ENCODE measurements around the gene AVEN.
"Not testable (repeated sequence)": the region's sequence is repeated elsewhere in the genome, so short reads cannot be mapped to it uniquely, and the experiment has no call there.

The AVEN gene

GRCh38 chr15:34056911-34057310 lies 17.9 kb upstream of the AVEN start:
- Histone ChIP-seq H3K9me2 (replicated peaks; ENCODE audit: low read depth, low read length) (no peaks in the 10 kb centered on the region), H3K79me2 (ENCODE audit: insufficient read depth, low read length) (no peaks in the 10 kb centered on the region), H3K36me3 (ENCODE audit: insufficient read depth, low read length) (no peaks in the 10 kb centered on the region), H3K9me3 (ENCODE audit: insufficient read depth, low read depth, low read length) (no peaks in the 10 kb centered on the region), H2AFZ (ENCODE audit: low read length) (no peak overlapping the region), H3K4me1 (ENCODE audit: insufficient read depth, low read length, poor library complexity, severe bottlenecking) (no peaks in the 10 kb centered on the region), H4K20me1 (ENCODE audit: insufficient read depth, low read length, poor library complexity, severe bottlenecking) (no peaks in the 10 kb centered on the region), H3K27me3 (ENCODE audit: insufficient read depth, low read length, poor library complexity, severe bottlenecking) (no peaks in the 10 kb centered on the region), H3K9ac (ENCODE audit: low read depth, low read length, poor library complexity, severe bottlenecking) (no peak overlapping the region), H3K4me3 (ENCODE audit: low read length, poor library complexity, severe bottlenecking) (no peak overlapping the region), H3K4me2 (ENCODE audit: low read depth, low read length, poor library complexity, severe bottlenecking) (no peak overlapping the region), H3F3A (ENCODE audit: low read depth) (no peaks in the 10 kb centered on the region)
- no peak for TF ChIP-seq CTCF (conservative IDR thresholded peaks at IDR 0.05; ENCODE audit: low read length)

- Histone ChIP-seq H3K9me3 (ENCODE audit: insufficient read depth, low read depth, low read length) (peaks cover 4% of the 10 kb centered on the region; the same call in 1 of the 2 replicates), H3K4me3 (ENCODE audit: low read length, poor library complexity, severe bottlenecking) (no peak overlapping the region), H3K27me3 (ENCODE audit: insufficient read depth, low read length, poor library complexity, severe bottlenecking) (no peaks in the 10 kb centered on the region), H4K20me1 (ENCODE audit: insufficient read depth, low read length, poor library complexity, severe bottlenecking) (no peaks in the 10 kb centered on the region), H3K9me2 (replicated peaks; ENCODE audit: low read depth, low read length) (no peaks in the 10 kb centered on the region), H3K4me2 (ENCODE audit: low read depth, low read length, poor library complexity, severe bottlenecking) (no peak overlapping the region), H3K36me3 (ENCODE audit: insufficient read depth, low read length) (no peaks in the 10 kb centered on the region), H3K9ac (ENCODE audit: low read depth, low read length, poor library complexity, severe bottlenecking) (no peak overlapping the region), H3K4me1 (ENCODE audit: insufficient read depth, low read length, poor library complexity, severe bottlenecking) (no peaks in the 10 kb centered on the region), H3F3A (ENCODE audit: low read depth) (no peaks in the 10 kb centered on the region), H3K79me2 (ENCODE audit: insufficient read depth, low read length) (no peaks in the 10 kb centered on the region), H2AFZ (ENCODE audit: low read length) (no peak overlapping the region)
- TF ChIP-seq CTCF (conservative IDR thresholded peaks at IDR 0.05; ENCODE audit: low read length) (no peak), EZH2phosphoT487 (IDR thresholded peaks at IDR 0.05; ENCODE audit: borderline replicate concordance) (no peak)
Measured at GRCh38 chr15:34055868-34056595, 17.0 kb upstream of the AVEN start.

- Histone ChIP-seq H3K9me3 (ENCODE audit: insufficient read depth, low read depth, low read length) (peaks cover 11% of the 10 kb centered on the region; the same call in 1 of the 2 replicates), H3K79me2 (ENCODE audit: insufficient read depth, low read length) (no peaks in the 10 kb centered on the region), H3K4me2 (ENCODE audit: low read depth, low read length, poor library complexity, severe bottlenecking) (no peak overlapping the region), H2AFZ (ENCODE audit: low read length) (no peak overlapping the region), H3K9me2 (replicated peaks; ENCODE audit: low read depth, low read length) (no peaks in the 10 kb centered on the region), H3F3A (ENCODE audit: low read depth) (no peaks in the 10 kb centered on the region), H3K9ac (ENCODE audit: low read depth, low read length, poor library complexity, severe bottlenecking) (no peak overlapping the region), H3K27me3 (ENCODE audit: insufficient read depth, low read length, poor library complexity, severe bottlenecking) (no peaks in the 10 kb centered on the region), H4K20me1 (ENCODE audit: insufficient read depth, low read length, poor library complexity, severe bottlenecking) (no peaks in the 10 kb centered on the region), H3K4me3 (ENCODE audit: low read length, poor library complexity, severe bottlenecking) (no peak overlapping the region), H3K4me1 (ENCODE audit: insufficient read depth, low read length, poor library complexity, severe bottlenecking) (no peaks in the 10 kb centered on the region), H3K36me3 (ENCODE audit: insufficient read depth, low read length) (no peaks in the 10 kb centered on the region)
- TF ChIP-seq CTCF (conservative IDR thresholded peaks at IDR 0.05; ENCODE audit: low read length) (no peak), EZH2phosphoT487 (IDR thresholded peaks at IDR 0.05; ENCODE audit: borderline replicate concordance) (no peak)
Measured at GRCh38 chr15:34054081-34054707, 15.2 kb upstream of the AVEN start.

- H3K4me3 ChIP-seq (ENCODE audit: low read length, poor library complexity, severe bottlenecking); H3K27me3 ChIP-seq (ENCODE audit: insufficient read depth, low read length, poor library complexity, severe bottlenecking); H3K9me2 ChIP-seq (replicated peaks; ENCODE audit: low read depth, low read length); H3K36me3 ChIP-seq (ENCODE audit: insufficient read depth, low read length); H2AFZ ChIP-seq (ENCODE audit: low read length); H3K9ac ChIP-seq (ENCODE audit: low read depth, low read length, poor library complexity, severe bottlenecking); H3K79me2 ChIP-seq (ENCODE audit: insufficient read depth, low read length); H3F3A ChIP-seq (ENCODE audit: low read depth); H4K20me1 ChIP-seq (ENCODE audit: insufficient read depth, low read length, poor library complexity, severe bottlenecking); H3K4me1 ChIP-seq (ENCODE audit: insufficient read depth, low read length, poor library complexity, severe bottlenecking); H3K4me2 ChIP-seq (ENCODE audit: low read depth, low read length, poor library complexity, severe bottlenecking): not testable (repeated sequence)
- peaks cover 11% of the 10 kb centered on the region; the same call in 1 of the 2 replicates for H3K9me3 ChIP-seq (ENCODE audit: insufficient read depth, low read depth, low read length)
Measured at GRCh38 chr15:34050385-34050784, 11.4 kb upstream of the AVEN start.
